ENCODE measurements around the gene NEDD4L.

GRCh38 chr18:58242435-58242834 is 198.4 kb downstream of the NEDD4L start:
- TF ChIP-seq EZH2phosphoT487 (IDR thresholded peaks at IDR 0.05; ENCODE audit: unreplicated experiment) (no peak), EZH2 (IDR thresholded peaks at IDR 0.05; ENCODE audit: low read depth, unreplicated experiment) (no peak), JUNB (IDR thresholded peaks at IDR 0.05; ENCODE audit: unreplicated experiment) (no peak), CREB1 (CRISPR knock-in tag; IDR thresholded peaks at IDR 0.05; ENCODE audit: low read depth) (no peak), CTCF (conservative IDR thresholded peaks at IDR 0.05; ENCODE audit: low read depth in 2 of 2) (no peak), ZNF114 (CRISPR knock-in tag; IDR thresholded peaks at IDR 0.05) (no peak), STAT1 (IDR thresholded peaks at IDR 0.05; ENCODE audit: unreplicated experiment) (no peak), REST (IDR thresholded peaks at IDR 0.05; ENCODE audit: unreplicated experiment) (no peak), NANOG (IDR thresholded peaks at IDR 0.05; ENCODE audit: borderline replicate concordance) (no peak), POLR2AphosphoS5 (IDR thresholded peaks at IDR 0.05; ENCODE audit: low read depth) (no peak), ZNF331 (CRISPR knock-in tag; IDR thresholded peaks at IDR 0.05; ENCODE audit: low read depth) (no peak)
